ENCODE results near the gene KRT39.
"Not testable (repeated sequence)": the region's sequence is repeated elsewhere in the genome, so short reads cannot be mapped to it uniquely, and the experiment has no call there.

The KRT39 gene

GRCh38 chr17:41001795-41002194, 35.0 kb upstream of the KRT39 start:
- no peaks in the 10 kb centered on the region for H3K27me3 ChIP-seq (ENCODE audit: control insufficient read depth, insufficient read depth, low read length)
- H3K4me1 ChIP-seq (ENCODE audit: control insufficient read depth, insufficient read depth, low read length) = peaks cover 12% of the 10 kb centered on the region
- no peak overlapping the region for H3K9ac ChIP-seq (ENCODE audit: low read length)
- no peaks in the 10 kb centered on the region for H3K36me3 ChIP-seq (ENCODE audit: control insufficient read depth, insufficient read depth, low read length)
- no peaks in the 10 kb centered on the region for H3K9me3 ChIP-seq (ENCODE audit: control insufficient read depth, low read length)
- no peak overlapping the region for H3K4me3 ChIP-seq (ENCODE audit: low read length)

GRCh38 chr17:40999563-40999962, 32.8 kb upstream of the KRT39 start, which contains the start of gene KRTAP3-2:
TSS of gene KRTAP3-2 (minus strand) at chr17:40999906. CDS start at chr17:40999853, 53 bp downstream.
- not testable (repeated sequence) for H3K9ac ChIP-seq (ENCODE audit: low read length); H3K9me3 ChIP-seq (ENCODE audit: control insufficient read depth, low read length); H3K4me3 ChIP-seq (ENCODE audit: low read length); H3K36me3 ChIP-seq (ENCODE audit: control insufficient read depth, insufficient read depth, low read length); H3K27me3 ChIP-seq (ENCODE audit: control insufficient read depth, insufficient read depth, low read length)
- peaks cover 12% of the 10 kb centered on the region for H3K4me1 ChIP-seq (ENCODE audit: control insufficient read depth, insufficient read depth, low read length)

GRCh38 chr17:40997361-40997760, 30.6 kb upstream of the KRT39 start:
- no peaks in the 10 kb centered on the region for H3K9me3 ChIP-seq (ENCODE audit: control insufficient read depth, low read length)
- no peak overlapping the region for H3K4me3 ChIP-seq (ENCODE audit: low read length)
- H3K4me1 ChIP-seq (ENCODE audit: control insufficient read depth, insufficient read depth, low read length) = peaks cover 8% of the 10 kb centered on the region
- no peaks in the 10 kb centered on the region for H3K36me3 ChIP-seq (ENCODE audit: control insufficient read depth, insufficient read depth, low read length)
- no peaks in the 10 kb centered on the region for H3K27me3 ChIP-seq (ENCODE audit: control insufficient read depth, insufficient read depth, low read length)
- no peak overlapping the region for H3K9ac ChIP-seq (ENCODE audit: low read length)

GRCh38 chr17:40996829-40997228, 30.1 kb upstream of the KRT39 start:
- Histone ChIP-seq H3K36me3 (ENCODE audit: control insufficient read depth, insufficient read depth, low read length) (no peaks in the 10 kb centered on the region), H3K9me3 (ENCODE audit: control insufficient read depth, low read length) (no peaks in the 10 kb centered on the region), H3K27me3 (ENCODE audit: control insufficient read depth, insufficient read depth, low read length) (no peaks in the 10 kb centered on the region), H3K4me3 (ENCODE audit: low read length) (no peak overlapping the region), H3K9ac (ENCODE audit: low read length) (no peak overlapping the region), H3K4me1 (ENCODE audit: control insufficient read depth, insufficient read depth, low read length) (peaks cover 3% of the 10 kb centered on the region)

GRCh38 chr17:40995116-40995515, 28.4 kb upstream of the KRT39 start:
- no peaks in the 10 kb centered on the region for H3K36me3 ChIP-seq (ENCODE audit: control insufficient read depth, insufficient read depth, low read length)
- H3K9ac ChIP-seq (ENCODE audit: low read length) = no peak overlapping the region
- H3K4me1 ChIP-seq (ENCODE audit: control insufficient read depth, insufficient read depth, low read length) = no peaks in the 10 kb centered on the region
- no peak overlapping the region for H3K4me3 ChIP-seq (ENCODE audit: low read length)
- H3K9me3 ChIP-seq (ENCODE audit: control insufficient read depth, low read length) = no peaks in the 10 kb centered on the region
- no peaks in the 10 kb centered on the region for H3K27me3 ChIP-seq (ENCODE audit: control insufficient read depth, insufficient read depth, low read length)

- no peaks in the 10 kb centered on the region for H3K9me3 ChIP-seq (ENCODE audit: control insufficient read depth, low read length)
- no peaks in the 10 kb centered on the region for H3K27me3 ChIP-seq (ENCODE audit: control insufficient read depth, insufficient read depth, low read length)
- no peaks in the 10 kb centered on the region for H3K36me3 ChIP-seq (ENCODE audit: control insufficient read depth, insufficient read depth, low read length)
- no peak within 1 kb of the TSS for H3K4me3 ChIP-seq (ENCODE audit: low read length)
- no peak within 1 kb of the TSS for H3K9ac ChIP-seq (ENCODE audit: low read length)
- no peaks in the 10 kb centered on the region for H3K4me1 ChIP-seq (ENCODE audit: control insufficient read depth, insufficient read depth, low read length)
Observed at GRCh38 chr17:40993839-40994238, 27.1 kb upstream of the KRT39 start, which contains the start of gene KRTAP3-3. TSS of gene KRTAP3-3 (minus strand) at chr17:40994164. CDS start at chr17:40994097, 67 bp downstream.

GRCh38 chr17:40993084-40993483, 26.3 kb upstream of the KRT39 start:
- no peaks in the 10 kb centered on the region for H3K36me3 ChIP-seq (ENCODE audit: control insufficient read depth, insufficient read depth, low read length)
- H3K9me3 ChIP-seq (ENCODE audit: control insufficient read depth, low read length) = no peaks in the 10 kb centered on the region
- no peak overlapping the region for H3K9ac ChIP-seq (ENCODE audit: low read length)
- H3K4me3 ChIP-seq (ENCODE audit: low read length) = no peak overlapping the region
- no peaks in the 10 kb centered on the region for H3K27me3 ChIP-seq (ENCODE audit: control insufficient read depth, insufficient read depth, low read length)
- no peaks in the 10 kb centered on the region for H3K4me1 ChIP-seq (ENCODE audit: control insufficient read depth, insufficient read depth, low read length)

GRCh38 chr17:40992666-40993065, 25.9 kb upstream of the KRT39 start:
- no peak overlapping the region for H3K9ac ChIP-seq (ENCODE audit: low read length)
- H3K4me3 ChIP-seq (ENCODE audit: low read length) = no peak overlapping the region
- no peaks in the 10 kb centered on the region for H3K27me3 ChIP-seq (ENCODE audit: control insufficient read depth, insufficient read depth, low read length)
- H3K4me1 ChIP-seq (ENCODE audit: control insufficient read depth, insufficient read depth, low read length) = no peaks in the 10 kb centered on the region
- H3K36me3 ChIP-seq (ENCODE audit: control insufficient read depth, insufficient read depth, low read length) = no peaks in the 10 kb centered on the region
- no peaks in the 10 kb centered on the region for H3K9me3 ChIP-seq (ENCODE audit: control insufficient read depth, low read length)

GRCh38 chr17:40986920-40987319, 20.2 kb upstream of the KRT39 start:
- Histone ChIP-seq H3K9ac (ENCODE audit: low read length) (no peak overlapping the region), H3K9me3 (ENCODE audit: control insufficient read depth, low read length) (no peaks in the 10 kb centered on the region), H3K4me1 (ENCODE audit: control insufficient read depth, insufficient read depth, low read length) (no peaks in the 10 kb centered on the region), H3K4me3 (ENCODE audit: low read length) (no peak overlapping the region), H3K36me3 (ENCODE audit: control insufficient read depth, insufficient read depth, low read length) (no peaks in the 10 kb centered on the region), H3K27me3 (ENCODE audit: control insufficient read depth, insufficient read depth, low read length) (no peaks in the 10 kb centered on the region)

GRCh38 chr17:40984226-40984625, 17.5 kb upstream of the KRT39 start, which contains the start of gene KRT40:
TSS of gene KRT40 (minus strand) at chr17:40984326. CDS start at chr17:40984273, 53 bp downstream.
- no peaks in the 10 kb centered on the region for H3K4me1 ChIP-seq (ENCODE audit: control insufficient read depth, insufficient read depth, low read length)
- H3K36me3 ChIP-seq (ENCODE audit: control insufficient read depth, insufficient read depth, low read length) = no peaks in the 10 kb centered on the region
- H3K9me3 ChIP-seq (ENCODE audit: control insufficient read depth, low read length) = no peaks in the 10 kb centered on the region
- no peak within 1 kb of the TSS for H3K9ac ChIP-seq (ENCODE audit: low read length)
- H3K4me3 ChIP-seq (ENCODE audit: low read length) = no peak within 1 kb of the TSS
- no peaks in the 10 kb centered on the region for H3K27me3 ChIP-seq (ENCODE audit: control insufficient read depth, insufficient read depth, low read length)

- no peak overlapping the region for H3K4me3 ChIP-seq (ENCODE audit: low read length)
- H3K27me3 ChIP-seq (ENCODE audit: control insufficient read depth, insufficient read depth, low read length) = no peaks in the 10 kb centered on the region
- H3K9me3 ChIP-seq (ENCODE audit: control insufficient read depth, low read length) = no peaks in the 10 kb centered on the region
- no peaks in the 10 kb centered on the region for H3K4me1 ChIP-seq (ENCODE audit: control insufficient read depth, insufficient read depth, low read length)
- no peak overlapping the region for H3K9ac ChIP-seq (ENCODE audit: low read length)
- no peaks in the 10 kb centered on the region for H3K36me3 ChIP-seq (ENCODE audit: control insufficient read depth, insufficient read depth, low read length)
Observed at GRCh38 chr17:40981115-40981514, 14.4 kb upstream of the KRT39 start.

GRCh38 chr17:40980596-40980995, 13.8 kb upstream of the KRT39 start:
- Histone ChIP-seq H3K27me3 (ENCODE audit: control insufficient read depth, insufficient read depth, low read length) (no peaks in the 10 kb centered on the region), H3K36me3 (ENCODE audit: control insufficient read depth, insufficient read depth, low read length) (no peaks in the 10 kb centered on the region), H3K9ac (ENCODE audit: low read length) (no peak overlapping the region), H3K9me3 (ENCODE audit: control insufficient read depth, low read length) (no peaks in the 10 kb centered on the region), H3K4me1 (ENCODE audit: control insufficient read depth, insufficient read depth, low read length) (no peaks in the 10 kb centered on the region), H3K4me3 (ENCODE audit: low read length) (no peak overlapping the region)

GRCh38 chr17:40980117-40980516, 13.4 kb upstream of the KRT39 start:
- H3K27me3 ChIP-seq (ENCODE audit: control insufficient read depth, insufficient read depth, low read length) = no peaks in the 10 kb centered on the region
- H3K36me3 ChIP-seq (ENCODE audit: control insufficient read depth, insufficient read depth, low read length) = no peaks in the 10 kb centered on the region
- H3K9ac ChIP-seq (ENCODE audit: low read length) = no peak overlapping the region
- H3K4me1 ChIP-seq (ENCODE audit: control insufficient read depth, insufficient read depth, low read length) = no peaks in the 10 kb centered on the region
- no peak overlapping the region for H3K4me3 ChIP-seq (ENCODE audit: low read length)
- H3K9me3 ChIP-seq (ENCODE audit: control insufficient read depth, low read length) = no peaks in the 10 kb centered on the region

Data from mucosa of stomach (tissue), 1 donor.